GM21367 (cell line): ENCODE data around the gene APBA1.

ENCODE experiments used
- ATAC-seq: cut with Tn5 transposase; IDR thresholded peaks from one replicate; pipeline ENCODE4 v1.9.1; 2021; ENCODE audit not compliant: unreplicated experiment

Gene APBA1

GRCh38 chr9:69379270-69379982 is 292.7 kb downstream of the APBA1 start:
- no peak for ATAC-seq

DNA sequence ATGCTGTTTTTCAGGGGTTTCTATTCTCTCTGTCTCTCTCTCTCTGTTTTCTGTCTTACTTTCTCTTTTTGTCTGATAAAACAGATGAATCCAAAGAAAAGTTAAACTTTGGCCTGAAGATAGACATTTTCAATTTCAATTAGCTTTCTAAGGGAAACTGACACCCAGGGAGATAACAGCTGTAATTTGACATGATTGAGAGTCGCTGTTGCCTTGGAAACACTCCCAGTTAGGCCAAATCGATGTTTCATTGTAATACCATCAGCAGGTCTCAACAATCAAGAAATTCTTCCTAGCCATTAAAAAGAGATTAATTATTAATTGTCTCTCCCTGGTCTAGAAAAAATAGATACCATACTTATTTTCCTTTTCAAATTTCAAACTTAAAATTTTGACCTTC is 294.2 kb downstream of the APBA1 start:
- no peak for ATAC-seq
